Neural progenitor cell (in vitro differentiated cells): ENCODE measurements around the gene PDE3A. TPM values are rescaled to one million over a fixed set of nuclear protein-coding genes. Genes with fewer than 3 reads are reported as not detected.
A peak's percentile ranks its signal among the peaks of the same experiment; 100 is the strongest.

Source experiments
- DNase-seq: peaks from one replicate; pipeline ENCODE4 v3.0.0-alpha.2; 2016; ENCODE audit warnings: low spot score
- H2AFZ ChIP-seq: fragments of 200-600 bp; sonication (generic); replicated peaks from 2 replicates; pipeline ENCODE4 v1.6.1; 2016; ENCODE audit warnings: antibody characterized with exemption
- H3F3A ChIP-seq: fragments of 200-600 bp; sonication (generic); 2 replicates; pipeline ENCODE4 v1.6.1; 2016; ENCODE audit warnings: antibody characterized with exemption, low read depth
- H3K27ac ChIP-seq: fragments of 200-600 bp; sonication (generic); 2 replicates; pipeline ENCODE4 v1.5.1; 2016; ENCODE audit warnings: mild to moderate bottlenecking
- H3K27me3 ChIP-seq: fragments of 200-600 bp; sonication (generic); 2 replicates; pipeline ENCODE4 v1.6.1; 2016; ENCODE audit warnings: mild to moderate bottlenecking, moderate library complexity
- H3K36me3 ChIP-seq: fragments of 200-600 bp; sonication (generic); 2 replicates; pipeline ENCODE4 v1.5.1; 2016
- H3K4me1 ChIP-seq: fragments of 200-600 bp; sonication (generic); 2 replicates; pipeline ENCODE4 v1.6.1; 2016; ENCODE audit warnings: mixed run types
- H3K4me2 ChIP-seq: fragments of 200-600 bp; sonication (generic); 2 replicates; pipeline ENCODE4 v1.6.1; 2016
- H3K4me3 ChIP-seq: fragments of 200-600 bp; sonication (generic); 2 replicates; pipeline ENCODE4 v1.5.1; 2016
- H3K79me2 ChIP-seq: fragments of 200-600 bp; sonication (generic); 2 replicates; pipeline ENCODE4 v1.6.1; 2016; ENCODE audit warnings: low read depth
- H3K9ac ChIP-seq: fragments of 200-600 bp; sonication (generic); 2 replicates; pipeline ENCODE4 v1.6.1; 2016
- H3K9me3 ChIP-seq: fragments of 200-600 bp; sonication (generic); 2 replicates; pipeline ENCODE4 v1.5.1; 2016; ENCODE audit warnings: low read depth
- H4K20me1 ChIP-seq: fragments of 200-600 bp; sonication (generic); 2 replicates; pipeline ENCODE4 v1.6.1; 2016; ENCODE audit warnings: low read depth
- H3K27ac Mint-ChIP-seq: 3 replicates; pipeline ENCODE4 v1.8.0; 2021; ENCODE audit warnings: mixed read lengths
- H3K27me3 Mint-ChIP-seq: 2 replicates; pipeline ENCODE4 v1.8.0; 2022; ENCODE audit warnings: low read depth, mild to moderate bottlenecking, inconsistent platforms, moderate library complexity, mixed read lengths; ENCODE audit not compliant: insufficient read depth
- H3K36me3 Mint-ChIP-seq: 3 replicates; pipeline ENCODE4 v1.8.0; 2021; ENCODE audit warnings: mixed read lengths
- H3K4me1 Mint-ChIP-seq: 3 replicates; pipeline ENCODE4 v1.8.0; 2021; ENCODE audit warnings: mixed read lengths
- H3K4me3 Mint-ChIP-seq: 3 replicates; pipeline ENCODE4 v1.8.0; 2021; ENCODE audit warnings: mild to moderate bottlenecking, moderate library complexity, mixed read lengths
- H3K9me3 Mint-ChIP-seq: 3 replicates; pipeline ENCODE4 v1.8.0; 2020; ENCODE audit warnings: mixed read lengths
- CTCF ChIP-seq: fragments of 200-600 bp; sonication (generic); IDR thresholded peaks from 2 replicates; pipeline ENCODE4 v1.5.1; 2017; ENCODE audit warnings: antibody characterized with exemption, mild to moderate bottlenecking
- EZH2 ChIP-seq: fragments of 200-600 bp; sonication (generic); IDR thresholded peaks from 2 replicates; pipeline ENCODE4 v1.6.1; 2017; ENCODE audit warnings: antibody characterized with exemption, mild to moderate bottlenecking, moderate library complexity
- EZH2phosphoT487 ChIP-seq: fragments of 200-600 bp; sonication (generic); IDR thresholded peaks from 2 replicates; pipeline ENCODE4 v1.6.1; 2017; ENCODE audit warnings: antibody characterized with exemption
- total RNA-seq: library from RNA; depleted of rRNA; stranded (reverse); fragments of >200 nt; gene quantifications from 2 replicates; pipeline ENCODE4 v1.2.3, GENCODE V29; 2015; ENCODE audit warnings: low replicate concordance

Gene PDE3A
- total RNA-seq, 1 donor from 2014 or later, result 0.47 TPM

DNA sequence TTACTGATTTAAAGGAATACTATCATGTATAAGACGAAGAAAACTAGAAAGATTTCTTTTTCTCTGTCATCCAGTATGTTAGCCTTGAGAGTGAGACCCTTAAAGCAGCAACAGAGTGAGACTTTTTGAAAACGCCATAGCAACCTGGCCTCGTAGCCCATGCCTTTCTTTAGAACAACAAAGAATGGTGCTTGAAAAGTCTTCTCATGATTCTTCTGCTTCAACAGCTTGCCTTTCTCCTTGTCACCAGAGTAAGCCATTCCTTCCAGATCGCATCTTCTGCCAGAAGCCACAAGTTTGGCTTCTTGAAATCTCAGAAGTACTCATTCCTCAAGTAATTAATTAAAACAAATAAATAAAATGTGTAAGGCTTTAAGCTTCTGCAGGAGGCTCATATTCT, 109.3 kb downstream of the PDE3A start:
- Histone ChIP-seq H3K9me3 (no peaks in the 10 kb centered on the region), H2AFZ (peak overlapping the region; percentile 79), H3K27me3 (no peaks in the 10 kb centered on the region), H4K20me1 (no peaks in the 10 kb centered on the region), H3K4me3 (peak overlapping the region; percentile 2), H3K4me1 (peaks cover 20% of the 10 kb centered on the region), H3K4me2 (peak overlapping the region; percentile 62), H3K36me3 (no peaks in the 10 kb centered on the region), H3K9ac (no peak overlapping the region), H3K79me2 (no peaks in the 10 kb centered on the region), H3K27ac (peak overlapping the region; percentile 23), H3F3A (no peaks in the 10 kb centered on the region)
- peak; percentile 52 for DNase-seq
- H3K27ac Mint-ChIP-seq, result peak overlapping the region; percentile 96
- H3K36me3 Mint-ChIP-seq, result no peaks in the 10 kb centered on the region
- peaks cover 25% of the 10 kb centered on the region for H3K4me1 Mint-ChIP-seq
- H3K9me3 Mint-ChIP-seq, result peaks cover 8% of the 10 kb centered on the region
- H3K4me3 Mint-ChIP-seq, result peak overlapping the region; percentile 12
- H3K27me3 Mint-ChIP-seq, result no peaks in the 10 kb centered on the region
- TF ChIP-seq EZH2phosphoT487 (no peak), CTCF (no peak), EZH2 (no peak)

DNA sequence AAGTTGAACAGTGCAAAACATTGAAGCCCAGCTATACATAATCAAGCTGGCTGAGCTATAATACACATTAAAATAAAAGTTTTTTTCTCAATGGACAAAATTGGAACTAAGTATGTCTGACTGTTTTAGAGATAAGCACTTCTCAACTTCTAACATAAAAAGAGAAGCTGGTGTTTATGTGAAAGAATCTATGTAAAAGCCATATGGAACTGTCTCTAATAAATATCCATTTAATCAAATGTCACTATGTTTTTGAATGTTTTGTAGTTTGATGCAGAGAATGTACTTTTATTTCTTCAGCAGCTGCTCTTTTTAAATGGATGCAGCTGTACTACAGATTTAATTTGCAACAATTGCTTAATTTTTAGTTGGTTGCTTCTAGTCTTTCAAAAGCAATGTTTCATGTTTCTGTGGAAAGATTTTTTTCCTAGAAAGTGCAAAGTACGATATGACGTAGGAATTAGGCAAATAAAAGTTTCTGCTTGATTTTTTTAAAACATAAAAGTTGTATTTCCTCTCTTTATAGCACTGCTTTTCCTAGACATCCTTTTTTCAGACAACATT, 114.2 kb downstream of the PDE3A start:
- Histone ChIP-seq H2AFZ (no peak overlapping the region), H3K4me2 (no peak overlapping the region), H4K20me1 (no peaks in the 10 kb centered on the region), H3F3A (no peaks in the 10 kb centered on the region), H3K9ac (no peak overlapping the region), H3K27ac (no peak overlapping the region), H3K79me2 (no peaks in the 10 kb centered on the region), H3K36me3 (no peaks in the 10 kb centered on the region), H3K9me3 (no peaks in the 10 kb centered on the region), H3K4me3 (no peak overlapping the region), H3K27me3 (no peaks in the 10 kb centered on the region), H3K4me1 (peaks cover 9% of the 10 kb centered on the region)
- Mint-ChIP-seq H3K27ac (no peak overlapping the region), H3K4me1 (peaks cover 10% of the 10 kb centered on the region), H3K9me3 (peaks cover 2% of the 10 kb centered on the region), H3K4me3 (no peak overlapping the region), H3K36me3 (no peaks in the 10 kb centered on the region), H3K27me3 (no peaks in the 10 kb centered on the region)
- no peak for DNase-seq
- TF ChIP-seq EZH2phosphoT487 (no peak), EZH2 (no peak), CTCF (no peak)

DNA sequence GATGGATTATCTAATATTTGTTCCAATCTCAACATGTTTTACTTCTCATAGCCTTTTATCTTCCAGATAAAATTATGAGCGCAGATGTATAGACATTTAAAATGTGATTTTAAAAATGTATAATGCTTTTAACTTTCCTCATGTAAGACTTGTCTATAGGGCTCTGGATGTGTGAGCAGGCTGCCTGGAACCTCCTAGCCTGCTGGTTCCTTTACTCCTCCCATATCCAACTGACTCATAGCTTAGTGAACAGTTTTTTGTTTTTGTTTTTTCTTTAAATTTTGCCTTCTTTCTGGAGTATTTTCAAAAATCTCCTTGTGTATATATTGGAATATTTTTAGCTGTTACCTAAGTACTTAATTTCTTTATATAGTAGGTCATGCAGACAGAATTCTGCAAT, 115.4 kb downstream of the PDE3A start:
- H3F3A ChIP-seq, result no peaks in the 10 kb centered on the region
- H3K27me3 ChIP-seq, result no peaks in the 10 kb centered on the region
- no peaks in the 10 kb centered on the region for H3K4me1 ChIP-seq
- Mint-ChIP-seq H3K4me3 (no peak overlapping the region), H3K9me3 (peaks cover 2% of the 10 kb centered on the region), H3K36me3 (no peaks in the 10 kb centered on the region), H3K4me1 (peaks cover 4% of the 10 kb centered on the region), H3K27ac (no peak overlapping the region), H3K27me3 (no peaks in the 10 kb centered on the region)
- H4K20me1 ChIP-seq, result no peaks in the 10 kb centered on the region
- no peak overlapping the region for H3K9ac ChIP-seq
- no peaks in the 10 kb centered on the region for H3K36me3 ChIP-seq
- no peaks in the 10 kb centered on the region for H3K9me3 ChIP-seq
- no peak overlapping the region for H3K27ac ChIP-seq
- H3K4me2 ChIP-seq, result no peak overlapping the region
- TF ChIP-seq EZH2phosphoT487, result no peak
- no peak for TF ChIP-seq EZH2
- no peak for TF ChIP-seq CTCF
- DNase-seq, result no peak
- no peak overlapping the region for H2AFZ ChIP-seq
- H3K4me3 ChIP-seq, result no peak overlapping the region
- no peaks in the 10 kb centered on the region for H3K79me2 ChIP-seq
